ENCODE data around the gene HIF1A. TPM values are rescaled to one million over a fixed set of nuclear protein-coding genes. Genes with fewer than 3 reads are reported as not detected.

HIF1A gene
- total and polyA plus RNA-seq, 2 donors (not counting 3 experiments of a cell fraction or from before 2014, with no cell fraction given): 58.3 to 179 TPM

DNA sequence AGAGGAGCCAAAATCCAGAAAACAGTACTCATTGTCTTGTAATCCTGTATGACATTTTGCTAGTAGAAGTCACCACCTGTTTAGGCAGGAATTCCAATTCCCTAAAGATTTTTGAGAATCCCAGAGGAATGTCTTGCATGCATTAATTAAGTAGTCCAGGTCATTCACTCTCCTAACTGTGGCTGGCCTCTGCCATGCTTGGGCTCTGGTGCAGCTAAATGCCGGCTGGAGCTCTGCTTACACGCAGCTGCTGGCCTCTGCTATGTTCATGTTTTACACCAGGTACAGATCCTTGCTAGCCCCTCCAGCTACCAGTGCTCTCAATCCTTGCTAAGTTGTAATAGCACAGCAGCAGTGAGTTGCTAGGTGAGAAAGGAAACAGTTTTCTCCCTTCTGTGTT, 16.3 kb upstream of the HIF1A start:
- CTCF ChIA-PET: interaction anchor here (1.1 to 2.3 kb wide), 5 partner anchors 15 to 55 kb away, joined by 3 to 6 read pairs (median 3); partner anchors contain the start of gene HIF1A
- no peaks in the 10 kb centered on the region for H3K4me1 ChIP-seq (ENCODE audit: control insufficient read depth, extremely low read depth, insufficient read depth, low read length)
- FAIRE-seq: no peak
- no TSS peak for BruUV-seq (replicated peaks)
- dilution Hi-C loops (cut with MboI; ENCODE audit: extremely low pct_ligation_motif_present, low sequenced_read_pairs) (no loop called here), intact Hi-C loops (cut with micrococcal nuclease) (no loop called here)
- H3K4me2 ChIP-seq (ENCODE audit: insufficient read depth, low read length): no peak overlapping the region
- H3K4me3 ChIP-seq (replicated peaks in 1 of 3; ENCODE audit: insufficient read depth in 1 of 3, low read depth in 1 of 3, low read length in 3 of 3): no peak overlapping the region
- H4K20me1 ChIP-seq (replicated peaks; ENCODE audit: control insufficient read depth, extremely low read depth, insufficient read depth, low read length): no peaks in the 10 kb centered on the region
- H3K27ac ChIP-seq (ENCODE audit: insufficient read depth, low read depth, low read length): no peak overlapping the region
- no peaks in the 10 kb centered on the region for H3K79me2 ChIP-seq (ENCODE audit: control insufficient read depth, insufficient read depth, low read length)
- TF ChIP-seq POLR2A (IDR thresholded peaks at IDR 0.05; ENCODE audit: low read depth, low read length): no peak
- no peak for TF ChIP-seq JUN (IDR thresholded peaks at IDR 0.05; ENCODE audit: borderline replicate concordance, insufficient read depth, insufficient read length, low read depth)
- TF ChIP-seq CTCF (IDR thresholded peaks at IDR 0.05; ENCODE audit: extremely low read depth in 1 of 2, insufficient read depth in 1 of 2, low read depth in 1 of 2, low read length in 2 of 2): no peak
- no peaks in the 10 kb centered on the region for H3K27me3 ChIP-seq (ENCODE audit: control insufficient read depth in 2 of 2, insufficient read depth in 2 of 2, low read length in 2 of 2)
- no peaks in the 10 kb centered on the region for H3K9me1 ChIP-seq (replicated peaks; ENCODE audit: control insufficient read depth, extremely low read depth, insufficient read depth, low read length)
- no peak overlapping the region for H2AFZ ChIP-seq (ENCODE audit: low read depth, low read length)
- no peak for DNase-seq (ENCODE audit: low read depth, low spot score)
- no peak overlapping the region for H3K9ac ChIP-seq (replicated peaks; ENCODE audit: extremely low read depth, insufficient read depth, low read length)
- H3K36me3 ChIP-seq (ENCODE audit: control insufficient read depth in 2 of 2, extremely low read depth in 1 of 2, insufficient read depth in 2 of 2, low read length in 2 of 2): no peaks in the 10 kb centered on the region
- POLR2A ChIA-PET: no interaction called here
- H3K9me3 ChIP-seq (replicated peaks; ENCODE audit: control insufficient read depth, insufficient read depth, low read length): no peaks in the 10 kb centered on the region

DNA sequence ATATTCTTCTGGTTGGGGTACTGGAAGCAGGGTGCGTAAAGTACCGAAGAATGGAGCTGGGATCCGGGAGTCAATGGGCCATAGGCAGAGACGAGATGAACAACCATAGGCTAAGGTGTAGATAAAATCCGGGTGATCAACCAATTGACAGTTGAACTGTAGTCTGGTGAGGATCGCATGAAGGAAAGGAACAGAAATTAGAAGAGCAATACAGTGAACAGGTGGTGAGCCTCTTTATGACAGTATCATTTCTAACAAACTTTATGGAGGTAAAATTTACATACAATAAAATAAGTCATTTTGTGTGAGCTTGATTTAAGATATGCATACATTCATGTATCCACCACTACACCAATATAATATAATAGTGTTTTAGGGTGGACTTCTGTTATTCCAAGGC, 13.9 kb upstream of the HIF1A start:
- POLR2A ChIA-PET: no interaction called here
- Histone ChIP-seq H3K9me1 (replicated peaks; ENCODE audit: control insufficient read depth, extremely low read depth, insufficient read depth, low read length) (no peaks in the 10 kb centered on the region), H4K20me1 (replicated peaks; ENCODE audit: control insufficient read depth, extremely low read depth, insufficient read depth, low read length) (no peaks in the 10 kb centered on the region), H3K36me3 (ENCODE audit: control insufficient read depth in 2 of 2, extremely low read depth in 1 of 2, insufficient read depth in 2 of 2, low read length in 2 of 2) (no peaks in the 10 kb centered on the region), H3K4me2 (ENCODE audit: insufficient read depth, low read length) (no peak overlapping the region), H3K4me3 (replicated peaks in 1 of 3; ENCODE audit: insufficient read depth in 1 of 3, low read depth in 1 of 3, low read length in 3 of 3) (no peak overlapping the region), H3K27me3 (ENCODE audit: control insufficient read depth in 2 of 2, insufficient read depth in 2 of 2, low read length in 2 of 2) (no peaks in the 10 kb centered on the region), H3K9ac (replicated peaks; ENCODE audit: extremely low read depth, insufficient read depth, low read length) (no peak overlapping the region), H3K9me3 (replicated peaks; ENCODE audit: control insufficient read depth, insufficient read depth, low read length) (no peaks in the 10 kb centered on the region), H3K79me2 (ENCODE audit: control insufficient read depth, insufficient read depth, low read length) (no peaks in the 10 kb centered on the region), H3K4me1 (ENCODE audit: control insufficient read depth, extremely low read depth, insufficient read depth, low read length) (no peaks in the 10 kb centered on the region), H3K27ac (ENCODE audit: insufficient read depth, low read depth, low read length) (no peak overlapping the region), H2AFZ (ENCODE audit: low read depth, low read length) (no peak overlapping the region)
- FAIRE-seq: no peak
- no peak for DNase-seq (ENCODE audit: low read depth, low spot score)
- BruUV-seq (replicated peaks): no TSS peak
- CTCF ChIA-PET: interaction anchor here (1.0 kb wide), 1 partner anchor 14 kb away, joined by 3 read pairs; no protein-coding TSS in a partner anchor
- intact Hi-C loops (cut with micrococcal nuclease): no loop called here
- TF ChIP-seq JUN (IDR thresholded peaks at IDR 0.05; ENCODE audit: borderline replicate concordance, insufficient read depth, insufficient read length, low read depth) (no peak), CTCF (IDR thresholded peaks at IDR 0.05; ENCODE audit: extremely low read depth in 1 of 2, insufficient read depth in 1 of 2, low read depth in 1 of 2, low read length in 2 of 2) (no peak), EZH2 (IDR thresholded peaks at IDR 0.05; ENCODE audit: borderline replicate concordance, low read depth, low read length, severe bottlenecking) (no peak), FOS (IDR thresholded peaks at IDR 0.05; ENCODE audit: borderline replicate concordance, insufficient read depth, low read length) (no peak), MYC (IDR thresholded peaks at IDR 0.05; ENCODE audit: low read depth, low read length) (no peak), POLR2A (IDR thresholded peaks at IDR 0.05; ENCODE audit: low read depth, low read length) (no peak), GATA2 (IDR thresholded peaks at IDR 0.05; ENCODE audit: insufficient read depth, insufficient read length, low read depth, low read length) (no peak), POLR2AphosphoS5 (IDR thresholded peaks at IDR 0.05; ENCODE audit: insufficient read depth, low read depth, low read length) (no peak)
- TF ChIP-seq, protein P1, sequence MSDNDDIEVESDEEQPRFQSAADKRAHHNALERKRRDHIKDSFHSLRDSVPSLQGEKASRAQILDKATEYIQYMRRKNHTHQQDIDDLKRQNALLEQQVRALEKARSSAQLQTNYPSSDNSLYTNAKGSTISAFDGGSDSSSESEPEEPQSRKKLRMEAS (IDR thresholded peaks at IDR 0.05; ENCODE audit: insufficient read depth, insufficient read length): no peak
- dilution Hi-C loops (cut with MboI; ENCODE audit: extremely low pct_ligation_motif_present, low sequenced_read_pairs): no loop called here
